GM18498 (cell line): ENCODE data around the gene TRAF1.

Experiments
- ATAC-seq: cut with Tn5 transposase; IDR thresholded peaks from one replicate; pipeline ENCODE4 v1.9.1; 2021; ENCODE audit warnings: mild to moderate bottlenecking, moderate library complexity; ENCODE audit not compliant: unreplicated experiment

Gene TRAF1

GRCh38 chr9:120941046-120941770, 14.6 kb upstream of the TRAF1 start:
- ATAC-seq, result no peak

- no peak for ATAC-seq
Measured at GRCh38 chr9:120940573-120940972, 14.0 kb upstream of the TRAF1 start.

GRCh38 chr9:120938851-120939250, 12.3 kb upstream of the TRAF1 start:
- no peak for ATAC-seq

GRCh38 chr9:120937596-120937995, 11.0 kb upstream of the TRAF1 start:
- ATAC-seq, result no peak

- no peak for ATAC-seq
Measured at GRCh38 chr9:120937127-120937526, 10.5 kb upstream of the TRAF1 start.

GRCh38 chr9:120936764-120937122, 10.1 kb upstream of the TRAF1 start:
- no peak for ATAC-seq

- peak; percentile 45 for ATAC-seq
Measured at GRCh38 chr9:120936011-120936763, 9.6 kb upstream of the TRAF1 start.

- ATAC-seq, result peak; percentile 35
Measured at GRCh38 chr9:120935383-120935857, 8.8 kb upstream of the TRAF1 start.

- ATAC-seq, result no peak
Measured at GRCh38 chr9:120934281-120934680, 7.7 kb upstream of the TRAF1 start.

- ATAC-seq, result no peak
Measured at GRCh38 chr9:120933310-120934055, 6.9 kb upstream of the TRAF1 start.

- ATAC-seq, result no peak
Measured at GRCh38 chr9:120932086-120932823, 5.7 kb upstream of the TRAF1 start.

- peak; percentile 51 for ATAC-seq
Measured at GRCh38 chr9:120931231-120932085, 4.9 kb upstream of the TRAF1 start.

- no peak for ATAC-seq
Measured at GRCh38 chr9:120929229-120929791, 2.7 kb upstream of the TRAF1 start.

GRCh38 chr9:120928483-120929228, 2.1 kb upstream of the TRAF1 start:
- peak; percentile 38 for ATAC-seq

GRCh38 chr9:120928015-120928482, 1.5 kb upstream of the TRAF1 start:
- ATAC-seq, result no peak

GRCh38 chr9:120927269-120928014, 846 bp upstream of the TRAF1 start:
- no peak for ATAC-seq

GRCh38 chr9:120925535-120926396, 830 bp downstream of the TRAF1 start:
- ATAC-seq, result peak; percentile 44
